Breast epithelium (tissue), 3 donors: ENCODE measurements around the gene MCM3AP.

Source experiments
- POLR2A ChIP-seq: fragments of 450-650 bp; IDR thresholded peaks from one replicate; pipeline ENCODE4 v1.6.1; 2016; ENCODE audit warnings: antibody characterized with exemption, mild to moderate bottlenecking, moderate library complexity
- TF ChIP-seq, protein P1 (sequence below), 3 donors: fragments of 450-650 bp; IDR thresholded peaks; one replicate each; pipeline ENCODE4 v1.5.1; 2016 to 2017; ENCODE audit warnings: antibody characterized with exemption in 3 of 3, mild to moderate bottlenecking in 3 of 3, moderate library complexity in 3 of 3

DNA sequence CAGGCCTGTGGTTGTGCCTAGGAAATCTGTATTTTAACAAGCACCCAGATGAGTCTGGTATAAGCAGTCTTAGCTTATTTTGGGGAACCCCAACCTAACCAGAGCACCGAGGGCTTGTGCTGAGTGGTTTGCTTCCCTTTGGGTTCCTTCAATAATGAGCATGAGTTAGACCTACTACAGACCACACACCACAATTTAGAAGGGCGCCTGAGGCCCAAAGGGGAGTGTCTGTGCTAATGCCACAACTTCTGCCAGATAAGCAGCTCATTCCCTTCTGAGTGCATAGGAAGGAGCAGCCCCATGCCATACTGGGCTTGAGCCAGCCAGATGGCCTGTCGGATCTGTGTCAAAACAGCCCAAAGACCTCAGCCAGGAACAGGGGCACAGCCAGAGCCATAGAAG lies 41.5 kb downstream of the MCM3AP start:
- TF ChIP-seq POLR2A = no peak
- TF ChIP-seq, protein P1, sequence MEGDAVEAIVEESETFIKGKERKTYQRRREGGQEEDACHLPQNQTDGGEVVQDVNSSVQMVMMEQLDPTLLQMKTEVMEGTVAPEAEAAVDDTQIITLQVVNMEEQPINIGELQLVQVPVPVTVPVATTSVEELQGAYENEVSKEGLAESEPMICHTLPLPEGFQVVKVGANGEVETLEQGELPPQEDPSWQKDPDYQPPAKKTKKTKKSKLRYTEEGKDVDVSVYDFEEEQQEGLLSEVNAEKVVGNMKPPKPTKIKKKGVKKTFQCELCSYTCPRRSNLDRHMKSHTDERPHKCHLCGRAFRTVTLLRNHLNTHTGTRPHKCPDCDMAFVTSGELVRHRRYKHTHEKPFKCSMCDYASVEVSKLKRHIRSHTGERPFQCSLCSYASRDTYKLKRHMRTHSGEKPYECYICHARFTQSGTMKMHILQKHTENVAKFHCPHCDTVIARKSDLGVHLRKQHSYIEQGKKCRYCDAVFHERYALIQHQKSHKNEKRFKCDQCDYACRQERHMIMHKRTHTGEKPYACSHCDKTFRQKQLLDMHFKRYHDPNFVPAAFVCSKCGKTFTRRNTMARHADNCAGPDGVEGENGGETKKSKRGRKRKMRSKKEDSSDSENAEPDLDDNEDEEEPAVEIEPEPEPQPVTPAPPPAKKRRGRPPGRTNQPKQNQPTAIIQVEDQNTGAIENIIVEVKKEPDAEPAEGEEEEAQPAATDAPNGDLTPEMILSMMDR (IDR thresholded peaks at IDR 0.05) = no peak
